GM19240 (cell line): ENCODE results near the gene IL2.

ENCODE experiments used
- DNase-seq: peaks from one replicate; pipeline ENCODE4 v3.0.0; 2011; ENCODE audit warnings: low spot score; ENCODE audit not compliant: insufficient read length

IL2 gene

DNA sequence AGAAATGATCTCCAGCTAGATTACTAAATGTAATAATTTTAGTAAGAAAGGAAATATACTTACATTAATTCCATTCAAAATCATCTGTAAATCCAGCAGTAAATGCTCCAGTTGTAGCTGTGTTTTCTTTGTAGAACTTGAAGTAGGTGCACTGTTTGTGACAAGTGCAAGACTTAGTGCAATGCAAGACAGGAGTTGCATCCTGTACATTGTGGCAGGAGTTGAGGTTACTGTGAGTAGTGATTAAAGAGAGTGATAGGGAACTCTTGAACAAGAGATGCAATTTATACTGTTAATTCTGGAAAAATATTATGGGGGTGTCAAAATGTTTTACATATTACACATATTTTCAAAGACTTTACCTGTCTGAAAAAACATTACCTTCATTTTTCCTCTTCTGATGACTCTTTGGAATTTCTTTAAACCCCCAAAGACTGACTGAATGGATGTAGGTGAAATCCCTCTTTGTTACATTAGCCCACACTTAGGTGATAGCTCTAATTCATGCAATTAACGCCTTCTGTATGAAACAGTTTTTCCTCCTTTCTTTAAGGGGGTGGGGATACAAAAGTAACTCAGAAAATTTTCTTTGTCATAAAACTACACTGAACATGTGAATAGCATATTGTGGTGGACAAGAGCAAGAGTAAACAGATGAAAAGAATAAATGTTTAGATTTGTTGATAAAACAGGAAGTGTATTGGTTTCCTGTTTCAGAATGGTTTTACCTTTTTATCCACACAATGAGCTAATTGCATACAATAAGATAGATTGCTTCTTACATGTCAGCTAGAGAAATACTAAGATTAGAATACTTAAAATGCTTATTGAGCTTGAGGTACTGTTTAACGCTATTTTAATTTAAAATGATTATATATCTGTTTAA is at the start of gene IL2:
Gene IL2 (minus strand): TSS at position 495 of the 886 bp plus-strand sequence. CDS start 285 bp downstream, at position 210.
- DNase-seq: no peak

DNA sequence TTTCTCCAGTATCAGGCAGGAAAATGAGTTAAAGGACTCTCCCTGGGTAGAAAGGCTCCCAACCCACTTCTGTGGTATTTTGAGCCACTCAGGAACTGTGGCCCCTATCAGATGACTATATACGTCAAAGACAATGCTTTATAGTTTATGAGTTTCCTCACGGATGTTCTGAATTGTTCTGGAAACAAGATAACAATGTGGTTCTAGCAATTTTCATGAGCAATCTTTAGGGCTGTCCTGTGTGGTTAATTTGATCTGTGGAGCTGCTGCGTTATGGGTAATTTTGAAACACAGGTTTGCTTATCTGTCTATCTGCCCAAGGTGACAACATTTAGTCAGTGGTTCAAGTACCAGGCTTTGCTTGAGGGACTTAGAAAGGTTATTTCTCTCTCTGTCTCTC is 46.7 kb upstream of the IL2 start:
- DNase-seq: no peak

DNA sequence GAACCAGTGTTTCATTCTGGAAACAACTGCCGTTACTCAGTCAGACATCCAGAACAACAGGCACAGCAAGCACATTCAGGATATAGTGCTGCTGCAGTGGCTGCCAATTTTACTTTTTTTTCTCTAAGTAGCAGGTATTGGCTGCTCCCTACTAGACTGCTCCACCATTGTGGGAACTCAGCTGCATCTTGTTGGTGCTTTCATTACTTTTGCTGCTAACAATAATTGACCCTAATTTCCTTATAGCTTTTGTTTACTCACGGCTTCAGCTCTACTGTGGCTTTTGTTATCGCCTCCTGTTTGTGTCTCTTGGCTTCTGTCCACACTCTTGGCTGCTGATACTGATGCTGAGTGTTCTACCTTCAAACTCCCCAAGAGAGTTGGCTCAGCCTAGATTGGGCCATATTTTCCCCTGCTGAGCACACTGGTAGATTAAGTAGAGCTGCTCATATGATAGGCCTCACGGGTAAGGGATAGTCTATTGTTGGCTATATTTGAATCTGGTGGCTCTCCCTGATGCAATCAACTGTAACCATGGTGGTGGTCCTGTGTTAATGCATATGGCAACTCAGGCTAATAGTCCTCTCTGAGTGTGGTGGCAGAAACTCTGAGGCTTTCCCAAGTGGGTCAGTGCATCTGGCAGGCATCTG is 44.5 kb upstream of the IL2 start:
- DNase-seq: no peak

DNA sequence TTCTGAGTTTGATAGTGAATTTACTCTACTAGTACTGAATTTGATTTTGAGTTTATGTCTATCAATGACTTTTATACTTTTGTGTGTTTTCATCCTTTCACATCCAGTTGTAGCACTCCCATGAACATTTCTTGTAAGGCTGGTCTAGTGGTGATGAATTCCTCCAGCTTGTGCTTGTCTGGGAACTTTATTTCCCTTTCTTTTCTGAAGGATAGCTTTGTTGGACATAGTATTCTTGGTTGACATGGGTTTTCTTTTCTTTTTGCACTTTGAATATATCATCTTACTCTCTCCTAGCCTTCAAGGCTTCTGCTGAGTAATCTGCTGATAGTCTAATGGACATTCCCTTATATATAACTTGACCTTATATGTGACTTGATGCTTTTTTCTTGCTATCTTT is 32.5 kb upstream of the IL2 start:
- no peak for DNase-seq

- DNase-seq: no peak
Observed at GRCh38 chr4:122483481-122483880, 27.0 kb upstream of the IL2 start.

DNA sequence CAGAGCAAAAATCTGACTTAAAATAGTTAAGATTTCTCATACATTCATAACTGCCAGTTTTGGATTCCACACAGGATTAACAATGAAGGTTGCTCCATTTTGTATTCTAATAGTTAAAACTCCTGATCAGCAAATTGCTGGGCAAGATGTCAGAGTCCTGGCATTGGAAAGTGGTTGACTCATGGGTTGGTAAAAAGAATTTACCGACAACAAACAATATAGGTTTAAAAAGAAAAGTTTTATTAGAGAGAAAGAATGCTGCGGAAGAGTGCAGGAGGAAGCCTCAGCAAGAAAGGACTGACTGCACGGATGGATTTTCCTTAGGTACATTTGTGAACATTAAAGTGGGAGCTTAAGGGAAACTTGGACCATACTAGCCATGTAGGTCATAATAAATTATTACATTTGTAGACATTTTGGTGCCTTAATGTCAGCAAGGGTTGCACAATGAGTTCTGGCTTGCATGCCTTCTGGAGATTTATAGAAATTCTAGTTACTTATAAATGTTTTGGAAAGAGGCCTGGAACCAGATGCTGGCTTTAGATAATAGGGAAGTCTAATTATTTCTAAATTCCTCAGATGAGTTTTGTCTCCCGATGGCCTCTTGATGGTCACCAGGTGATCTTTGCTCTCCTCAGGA is 25.4 kb upstream of the IL2 start:
- no peak for DNase-seq

GRCh38 chr4:122480655-122481487 is 24.3 kb upstream of the IL2 start:
- DNase-seq: no peak

DNA sequence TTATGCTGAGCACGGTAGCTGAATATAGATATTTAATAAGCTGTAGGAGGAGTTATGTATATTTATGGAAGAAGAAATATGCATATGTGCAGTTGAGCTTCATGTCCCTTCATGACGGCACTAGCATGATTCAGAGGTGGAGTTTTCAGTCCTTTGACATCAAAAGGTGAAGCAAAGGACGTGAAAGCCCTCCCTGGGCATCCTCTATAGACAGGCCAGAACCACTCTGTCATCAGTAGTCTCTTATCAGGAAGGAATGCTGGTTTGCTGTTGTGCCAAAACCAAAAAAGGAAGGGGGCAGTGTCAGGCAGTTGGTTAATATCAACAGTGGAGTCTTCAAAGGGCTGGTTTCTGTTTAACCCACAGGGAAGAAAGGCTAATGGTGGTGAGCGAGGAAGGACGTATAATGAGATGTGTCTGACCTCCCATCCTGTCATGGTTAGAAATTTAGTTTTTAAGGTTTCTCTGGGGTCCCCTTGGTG is 23.5 kb upstream of the IL2 start:
- no peak for DNase-seq

DNA sequence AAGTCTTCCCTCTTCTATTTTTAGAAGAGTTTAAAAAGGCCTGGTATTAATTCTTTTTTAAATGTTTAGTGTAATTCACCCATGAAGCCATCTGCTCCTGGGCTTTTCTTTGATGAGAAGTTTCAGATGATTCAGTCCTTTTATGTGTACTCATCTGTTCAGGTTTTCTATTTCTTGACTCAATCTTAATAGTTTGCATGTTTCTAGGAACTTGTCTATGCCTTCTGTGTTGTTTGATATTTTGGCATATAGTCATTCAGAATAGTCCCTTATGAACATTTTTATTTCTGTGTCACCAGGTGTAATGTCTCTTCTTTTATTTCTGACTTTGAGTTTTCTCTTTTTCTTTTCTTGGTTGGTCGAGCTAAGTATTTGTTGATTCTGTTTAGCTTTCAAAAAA is 20.2 kb upstream of the IL2 start:
- no peak for DNase-seq

- no peak for DNase-seq
Observed at GRCh38 chr4:122476126-122476525, 19.6 kb upstream of the IL2 start.

GRCh38 chr4:122475233-122475632 is 18.7 kb upstream of the IL2 start:
- no peak for DNase-seq

DNA sequence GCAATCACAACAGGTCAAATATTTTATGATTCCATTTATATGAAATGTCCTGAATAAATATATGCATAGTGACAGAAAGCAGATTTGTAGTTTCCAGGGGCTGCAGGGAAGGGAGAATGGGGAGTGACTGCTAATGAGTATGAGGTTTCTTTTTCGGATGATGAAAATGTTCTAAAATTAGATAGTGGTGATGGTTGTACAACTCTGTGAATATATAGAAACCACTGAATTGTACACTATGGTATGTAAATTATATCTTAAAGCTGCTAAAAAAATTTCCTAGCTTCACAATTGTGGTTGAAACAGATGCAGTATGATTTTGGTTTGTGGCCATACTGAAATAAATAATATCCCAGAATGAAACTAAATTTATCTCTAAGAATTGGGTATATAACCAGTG is 12.9 kb upstream of the IL2 start:
- no peak for DNase-seq

DNA sequence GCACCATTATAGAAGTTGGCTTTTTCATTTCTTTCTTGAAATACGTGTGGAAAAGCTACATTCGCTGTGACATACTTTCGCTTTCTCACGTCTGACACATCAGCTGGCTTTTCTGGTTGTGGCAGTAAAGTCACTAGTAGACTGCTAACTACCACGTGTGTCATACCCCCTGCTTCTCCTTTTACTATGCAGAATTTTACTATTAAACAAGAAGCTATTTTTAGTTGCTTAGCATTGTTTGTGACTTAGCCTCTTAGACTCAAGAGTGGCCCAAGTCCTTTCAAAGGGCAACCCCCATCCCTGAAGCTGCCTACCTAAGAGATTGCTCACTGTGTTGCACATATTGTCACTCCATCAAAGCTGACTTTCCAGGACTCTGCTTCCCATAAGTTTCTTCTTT is 2.1 kb upstream of the IL2 start:
- no peak for DNase-seq

DNA sequence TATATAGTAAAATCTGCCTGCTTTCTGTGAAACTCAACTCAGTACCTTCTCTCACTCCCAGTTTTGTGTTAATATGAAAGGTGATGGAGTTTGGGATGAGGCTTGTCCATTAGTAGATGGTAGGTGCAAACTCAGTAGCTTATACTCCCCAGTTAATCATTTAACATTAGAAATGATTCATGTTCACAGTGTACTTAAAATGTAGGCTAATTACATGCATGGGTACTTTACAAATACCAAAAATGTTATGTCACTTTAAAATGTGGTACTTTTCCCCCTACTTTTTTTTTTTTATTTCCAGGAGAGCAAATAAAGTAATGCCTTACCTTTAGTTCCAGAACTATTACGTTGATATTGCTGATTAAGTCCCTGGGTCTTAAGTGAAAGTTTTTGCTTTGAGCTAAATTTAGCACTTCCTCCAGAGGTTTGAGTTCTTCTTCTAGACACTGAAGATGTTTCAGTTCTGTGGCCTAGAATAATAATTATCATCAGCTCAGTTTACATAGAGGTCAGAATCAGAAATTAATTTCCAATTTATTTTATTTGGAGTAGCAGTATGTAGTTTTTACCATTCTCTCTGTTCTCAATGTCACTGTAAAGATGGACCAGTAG is 3.0 kb downstream of the IL2 start:
- no peak for DNase-seq

GRCh38 chr4:122450847-122451246 is 5.7 kb downstream of the IL2 start:
- DNase-seq: no peak

- no peak for DNase-seq
Observed at GRCh38 chr4:122434285-122434684, 22.2 kb downstream of the IL2 start.

DNA sequence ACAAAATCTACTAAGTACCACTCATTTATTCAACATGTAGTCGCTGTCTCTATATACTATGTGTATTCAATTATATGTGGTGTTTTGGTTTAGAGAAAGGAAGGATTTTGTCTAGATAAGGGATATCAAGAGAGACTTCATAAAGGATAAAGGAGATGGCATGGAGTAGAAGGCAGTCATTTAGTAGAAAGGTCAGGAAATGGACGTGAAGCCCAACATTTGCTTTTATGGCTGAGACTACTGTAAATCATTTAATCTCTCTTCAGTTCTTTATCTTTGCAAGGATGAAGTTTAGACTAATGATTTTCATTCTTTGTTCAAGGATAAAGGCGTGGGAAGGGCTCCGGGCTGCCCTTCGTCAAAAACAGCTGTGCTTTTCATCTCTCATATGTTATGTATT is 25.2 kb downstream of the IL2 start:
- no peak for DNase-seq

DNA sequence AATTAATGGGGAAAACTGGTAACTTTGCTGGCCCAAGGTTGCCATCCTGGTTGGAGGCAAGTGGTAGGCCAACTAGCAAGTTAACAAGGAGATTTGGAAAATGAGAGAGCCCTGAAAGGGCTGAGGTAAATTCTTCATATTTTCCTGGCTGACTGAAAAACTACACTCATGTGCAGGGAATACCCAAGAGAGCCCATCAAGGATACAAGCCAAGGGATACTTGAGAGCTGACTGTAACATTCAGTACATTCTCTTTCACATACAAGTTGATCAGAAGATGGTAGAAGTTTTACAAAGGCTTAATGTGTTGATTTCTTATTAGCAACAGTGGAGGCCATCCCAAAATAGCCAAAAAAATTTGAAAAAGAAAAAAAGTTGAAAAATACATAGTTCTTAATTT is 33.3 kb downstream of the IL2 start:
- no peak for DNase-seq

DNA sequence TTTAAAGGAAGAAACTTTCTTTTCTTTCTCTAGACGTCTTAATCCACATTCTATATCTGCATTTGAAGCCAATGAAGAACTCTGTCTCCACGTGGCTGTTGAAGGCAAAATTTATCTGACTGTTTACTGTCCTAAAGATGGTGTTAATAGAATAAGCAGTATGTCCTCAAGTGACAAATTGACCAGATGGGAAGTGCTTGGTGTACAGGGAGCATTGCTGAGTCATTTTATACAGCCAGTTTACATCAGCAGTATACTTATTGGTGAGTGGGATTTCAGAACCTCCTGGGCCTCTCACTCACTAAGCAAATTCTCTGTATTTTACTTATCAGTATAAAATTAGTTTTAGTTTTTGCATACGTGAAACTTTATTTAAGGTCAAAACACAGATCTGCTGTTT is 44.0 kb downstream of the IL2 start:
- DNase-seq: no peak

DNA sequence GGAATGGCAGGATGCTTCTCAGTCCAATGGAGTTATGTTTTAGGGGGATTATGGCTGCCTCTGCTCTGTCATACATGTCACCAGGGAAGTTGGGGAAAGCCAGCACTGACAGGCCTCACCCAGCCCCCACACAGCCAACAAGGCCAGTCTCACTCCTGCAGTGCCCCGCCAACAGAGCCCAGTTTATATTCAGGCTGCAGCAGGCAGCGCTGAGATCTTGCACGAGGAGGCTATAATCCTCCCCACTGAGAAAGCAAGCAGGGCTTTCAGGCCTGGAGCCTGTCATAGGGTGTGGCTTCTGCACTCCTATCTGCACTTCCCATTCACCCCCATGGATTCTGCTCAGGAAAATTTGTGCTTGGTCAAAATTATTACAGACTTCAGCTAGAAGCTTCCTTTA is 52.7 kb downstream of the IL2 start:
- no peak for DNase-seq
